ENCODE measurements around the gene CA12. TPM values are rescaled to one million over a fixed set of nuclear protein-coding genes. Genes with fewer than 3 reads are reported as not detected.

The CA12 gene
- polyA plus RNA-seq: 10 to 100 TPM in 1 of 4 donors, 1 to 10 TPM in 1, under 1 TPM in 1, not detected in 1; 0.27 to 24.8 (median 1.8) TPM
- long read RNA-seq, donor 1: 0 reads
- long read RNA-seq, donor 2: 0 reads
- long read RNA-seq, donor 3: 0 reads
- long read RNA-seq, donor 4, full-length matches to known transcripts: 2 of 2 reads
- long read RNA-seq, donor 4, partial matches to known transcripts: 0 of 2 reads
- long read RNA-seq, donor 4, other reads (novel, unspliced or antisense): 0 of 2 reads
- long read RNA-seq, donor 5: 0 reads
- long read RNA-seq, donor 6: 0 reads
- long read RNA-seq, donor 7: 0 reads
- long read RNA-seq, donor 8: 0 reads
- long read RNA-seq, donor 9: 0 reads
- long read RNA-seq, donor 10, full-length matches to known transcripts: 8 of 14 reads
- long read RNA-seq, donor 10, partial matches to known transcripts: 6 of 14 reads
- long read RNA-seq, donor 10, other reads (novel, unspliced or antisense): 0 of 14 reads

DNA sequence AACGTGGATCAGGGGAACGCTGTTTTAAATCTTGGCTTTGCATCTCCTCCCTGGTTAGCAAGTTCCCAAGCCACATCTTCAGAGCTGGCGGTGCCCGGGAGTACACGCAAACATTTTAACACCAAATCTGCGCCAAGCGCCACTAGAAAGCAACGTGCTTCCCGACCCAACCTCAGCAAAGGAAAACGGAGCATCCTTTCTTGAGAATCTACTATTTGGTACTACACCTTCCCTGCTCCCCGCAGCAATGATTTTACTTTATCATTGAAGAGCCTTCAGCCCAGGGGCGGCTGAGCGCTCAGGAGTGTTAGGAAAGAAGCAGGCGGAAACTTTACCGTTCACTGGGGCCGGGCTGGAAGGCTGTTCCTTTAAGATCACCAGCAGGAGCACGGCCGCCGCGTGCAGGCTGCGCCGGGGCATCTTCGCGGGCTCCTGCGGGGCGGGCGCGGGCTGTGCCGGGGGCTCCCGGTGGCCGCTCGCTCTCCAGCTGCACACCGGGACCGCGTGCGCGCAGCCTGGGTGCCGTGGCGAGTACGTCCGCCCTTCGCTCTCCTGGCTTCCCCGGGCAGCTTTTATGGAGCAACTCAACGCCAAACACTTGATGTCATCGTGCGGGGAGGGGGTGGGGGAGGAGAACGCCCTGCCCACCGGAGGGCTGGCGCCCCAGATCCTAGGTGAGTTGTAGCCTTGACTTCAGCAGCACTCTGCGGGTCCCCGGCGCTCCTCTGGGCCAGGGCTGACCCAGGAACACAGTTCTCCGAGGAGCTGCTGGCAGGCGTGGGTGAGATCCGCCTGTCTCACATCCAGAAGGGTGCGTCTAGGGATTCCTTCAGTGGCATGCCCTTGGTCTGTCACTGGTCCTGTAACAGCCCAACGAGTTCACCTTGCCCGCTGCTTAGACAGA is at the start of gene CA12:
CA12 (minus strand) TSS at position 546 of the 904 bp plus-strand sequence; CDS start at position 420, 126 bp downstream.
- Histone ChIP-seq H3K4me3 (ENCODE audit: low read depth in 1 of 3, low read length in 3 of 3) (peak within 1 kb of the TSS; percentile 29 to 50 (median 37)), H3K27ac (ENCODE audit: low read depth in 1 of 3, low read length in 2 of 3) (no peak within 1 kb of the TSS), H3K36me3 (ENCODE audit: control insufficient read depth in 3 of 3, insufficient read depth in 2 of 3, low read depth in 1 of 3, low read length in 3 of 3) (no peaks in the 10 kb centered on the region), H3K9me3 (ENCODE audit: control insufficient read depth in 2 of 2, insufficient read depth in 1 of 2, low read depth in 1 of 2, low read length in 1 of 2) (peaks cover 0 to 4% of the 10 kb centered on the region in 2 donors), H3K4me1 (ENCODE audit: control insufficient read depth in 3 of 3, insufficient read depth in 2 of 3, low read depth in 1 of 3, low read length in 2 of 3) (peaks cover 0 to 18% (median 3%) of the 10 kb centered on the region in 3 donors), H3K27me3 (ENCODE audit: control insufficient read depth in 3 of 3, insufficient read depth in 3 of 3, low read length in 3 of 3) (peaks cover 0 to 9% (median 6%) of the 10 kb centered on the region in 3 donors)
- DNase-seq (peak; percentile 54 to 82), FAIRE-seq (no peak)
- 1 to 4% (median 3%) methylated on average over 48 to 58 of the region's 58 CpGs for WGBS, 3 donors

DNA sequence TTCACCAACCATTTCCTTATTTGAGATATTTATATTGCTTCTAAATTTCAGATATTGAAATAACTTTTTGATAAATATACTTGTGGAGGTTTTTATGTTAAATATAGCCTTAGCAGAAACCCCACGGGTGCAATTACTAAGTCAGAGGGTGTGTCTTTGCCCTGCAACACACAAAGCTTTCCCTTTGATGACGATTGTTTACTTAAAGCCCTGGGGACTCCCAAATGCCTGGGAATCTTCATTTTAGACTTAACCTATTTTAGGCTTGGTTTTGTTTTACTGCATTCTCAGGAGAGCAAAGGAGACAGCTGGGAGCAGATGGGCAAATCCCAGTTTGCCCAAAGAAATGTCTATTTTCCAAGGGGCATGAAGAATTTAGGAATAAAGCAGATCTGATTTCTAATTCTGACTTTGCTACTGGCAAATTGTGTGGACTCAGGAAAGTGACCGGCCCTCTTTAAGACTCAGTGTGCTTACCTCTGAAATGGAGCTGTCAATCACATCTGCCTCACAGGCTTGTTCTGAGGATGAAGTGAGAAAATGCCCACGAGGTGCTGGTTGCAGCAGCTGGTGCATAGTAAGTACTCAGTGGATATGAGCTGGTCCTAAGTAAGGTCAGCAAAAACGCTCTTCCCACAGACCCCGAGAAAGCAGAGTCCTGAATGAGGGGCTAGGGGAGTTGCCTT is 49.3 kb upstream of the CA12 start:
- H3K4me1 ChIP-seq (ENCODE audit: control insufficient read depth in 3 of 3, insufficient read depth in 2 of 3, low read depth in 1 of 3, low read length in 2 of 3): no peaks in the 10 kb centered on the region
- no peaks in the 10 kb centered on the region for H3K27me3 ChIP-seq (ENCODE audit: control insufficient read depth in 3 of 3, insufficient read depth in 3 of 3, low read length in 3 of 3)
- H3K4me3 ChIP-seq (ENCODE audit: low read depth in 1 of 3, low read length in 3 of 3): no peak overlapping the region
- DNase-seq: peak in 1 of 2 donors; percentile 6
- no peaks in the 10 kb centered on the region for H3K36me3 ChIP-seq (ENCODE audit: control insufficient read depth in 3 of 3, insufficient read depth in 2 of 3, low read depth in 1 of 3, low read length in 3 of 3)
- no peak overlapping the region for H3K27ac ChIP-seq (ENCODE audit: low read depth in 1 of 3, low read length in 2 of 3)
- 53 to 57% (median 57%) methylated on average over 6 of the region's 6 CpGs for WGBS, 3 donors
- FAIRE-seq: no peak
- peaks cover 0 to 5% of the 10 kb centered on the region in 2 donors for H3K9me3 ChIP-seq (ENCODE audit: control insufficient read depth in 2 of 2, insufficient read depth in 1 of 2, low read depth in 1 of 2, low read length in 1 of 2)

GRCh38 chr15:63426552-63426951 is 44.9 kb upstream of the CA12 start:
- Histone ChIP-seq H3K4me1 (ENCODE audit: control insufficient read depth in 3 of 3, insufficient read depth in 2 of 3, low read depth in 1 of 3, low read length in 2 of 3) (no peaks in the 10 kb centered on the region), H3K27me3 (ENCODE audit: control insufficient read depth in 3 of 3, insufficient read depth in 3 of 3, low read length in 3 of 3) (no peaks in the 10 kb centered on the region), H3K36me3 (ENCODE audit: control insufficient read depth in 3 of 3, insufficient read depth in 2 of 3, low read depth in 1 of 3, low read length in 3 of 3) (no peaks in the 10 kb centered on the region), H3K27ac (ENCODE audit: low read depth in 1 of 3, low read length in 2 of 3) (no peak overlapping the region), H3K9me3 (ENCODE audit: control insufficient read depth in 2 of 2, insufficient read depth in 1 of 2, low read depth in 1 of 2, low read length in 1 of 2) (peaks cover 0 to 5% of the 10 kb centered on the region in 2 donors), H3K4me3 (ENCODE audit: low read depth in 1 of 3, low read length in 3 of 3) (no peak overlapping the region)
- WGBS, 3 donors: 71 to 90% (median 89%) methylated on average over 2 of the region's 2 CpGs
- no peak for FAIRE-seq
- no peak for DNase-seq

DNA sequence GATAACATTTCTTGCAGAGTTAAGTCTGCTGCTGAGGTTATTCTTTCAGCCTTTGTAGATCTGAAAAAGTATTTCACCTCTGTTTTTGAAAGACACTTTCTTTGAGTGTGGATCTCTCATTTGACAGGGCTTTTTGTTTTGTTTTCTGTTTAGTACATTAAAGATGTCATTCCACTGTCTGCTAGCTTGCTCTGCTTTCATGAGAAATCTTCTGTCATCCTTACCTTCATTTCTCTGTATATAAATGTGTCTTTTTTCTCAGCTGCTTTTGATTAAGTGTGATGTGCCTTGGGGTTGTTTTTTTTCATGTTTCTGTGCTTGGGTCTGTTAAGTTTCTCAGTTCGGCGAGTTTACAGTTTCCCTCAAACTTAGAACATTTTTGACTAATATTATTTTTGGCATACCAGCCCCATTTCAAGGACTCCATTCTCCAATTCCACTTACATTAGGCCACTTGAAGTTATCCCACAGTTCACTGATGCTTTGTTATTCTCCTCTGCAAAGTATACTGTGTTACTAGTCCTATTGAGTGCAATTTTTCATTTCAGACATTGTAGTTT is 43.9 kb upstream of the CA12 start:
- H3K36me3 ChIP-seq (ENCODE audit: control insufficient read depth in 3 of 3, insufficient read depth in 2 of 3, low read depth in 1 of 3, low read length in 3 of 3): no peaks in the 10 kb centered on the region
- DNase-seq (no peak), FAIRE-seq (no peak)
- no peak overlapping the region for H3K27ac ChIP-seq (ENCODE audit: low read depth in 1 of 3, low read length in 2 of 3)
- WGBS, 3 donors: 89 to 100% (median 100%) methylated on average over 2 of the region's 2 CpGs
- H3K27me3 ChIP-seq (ENCODE audit: control insufficient read depth in 3 of 3, insufficient read depth in 3 of 3, low read length in 3 of 3): no peaks in the 10 kb centered on the region
- H3K4me1 ChIP-seq (ENCODE audit: control insufficient read depth in 3 of 3, insufficient read depth in 2 of 3, low read depth in 1 of 3, low read length in 2 of 3): peaks cover 0 to 5% (median 0%) of the 10 kb centered on the region in 3 donors
- H3K4me3 ChIP-seq (ENCODE audit: low read depth in 1 of 3, low read length in 3 of 3): no peak overlapping the region
- H3K9me3 ChIP-seq (ENCODE audit: control insufficient read depth in 2 of 2, insufficient read depth in 1 of 2, low read depth in 1 of 2, low read length in 1 of 2): peaks cover 0 to 5% of the 10 kb centered on the region in 2 donors

- Histone ChIP-seq H3K9me3 (ENCODE audit: control insufficient read depth in 2 of 2, insufficient read depth in 1 of 2, low read depth in 1 of 2, low read length in 1 of 2) (peaks cover 0 to 5% of the 10 kb centered on the region in 2 donors), H3K4me1 (ENCODE audit: control insufficient read depth in 3 of 3, insufficient read depth in 2 of 3, low read depth in 1 of 3, low read length in 2 of 3) (peaks cover 0 to 9% (median 0%) of the 10 kb centered on the region in 3 donors), H3K36me3 (ENCODE audit: control insufficient read depth in 3 of 3, insufficient read depth in 2 of 3, low read depth in 1 of 3, low read length in 3 of 3) (no peaks in the 10 kb centered on the region), H3K4me3 (ENCODE audit: low read depth in 1 of 3, low read length in 3 of 3) (no peak overlapping the region), H3K27me3 (ENCODE audit: control insufficient read depth in 3 of 3, insufficient read depth in 3 of 3, low read length in 3 of 3) (no peaks in the 10 kb centered on the region), H3K27ac (ENCODE audit: low read depth in 1 of 3, low read length in 2 of 3) (no peak overlapping the region)
- no peak for DNase-seq
- no peak for FAIRE-seq
- 80 to 84% (median 80%) methylated on average over 10 of the region's 10 CpGs for WGBS, 3 donors
Measured at GRCh38 chr15:63422891-63423590, 41.4 kb upstream of the CA12 start.

GRCh38 chr15:63421433-63421832 is 39.8 kb upstream of the CA12 start:
- no peak overlapping the region for H3K27ac ChIP-seq (ENCODE audit: low read depth in 1 of 3, low read length in 2 of 3)

GRCh38 chr15:63420333-63420747 is 38.7 kb upstream of the CA12 start:
- Histone ChIP-seq H3K4me3 (ENCODE audit: low read depth in 1 of 3, low read length in 3 of 3) (no peak overlapping the region), H3K27ac (ENCODE audit: low read depth in 1 of 3, low read length in 2 of 3) (no peak overlapping the region), H3K9me3 (ENCODE audit: control insufficient read depth in 2 of 2, insufficient read depth in 1 of 2, low read depth in 1 of 2, low read length in 1 of 2) (no peaks in the 10 kb centered on the region), H3K36me3 (ENCODE audit: control insufficient read depth in 3 of 3, insufficient read depth in 2 of 3, low read depth in 1 of 3, low read length in 3 of 3) (no peaks in the 10 kb centered on the region), H3K27me3 (ENCODE audit: control insufficient read depth in 3 of 3, insufficient read depth in 3 of 3, low read length in 3 of 3) (no peaks in the 10 kb centered on the region), H3K4me1 (ENCODE audit: control insufficient read depth in 3 of 3, insufficient read depth in 2 of 3, low read depth in 1 of 3, low read length in 2 of 3) (peaks cover 0 to 9% (median 0%) of the 10 kb centered on the region in 3 donors)
- FAIRE-seq: no peak
- DNase-seq: peak; percentile 42 to 78
- 80 to 87% (median 81%) methylated on average over 5 of the region's 5 CpGs for WGBS, 3 donors

More at GRCh38 chr15:63421433-63421832, 39.8 kb upstream of the CA12 start:
- Histone ChIP-seq H3K36me3 (ENCODE audit: control insufficient read depth in 3 of 3, insufficient read depth in 2 of 3, low read depth in 1 of 3, low read length in 3 of 3) (no peaks in the 10 kb centered on the region), H3K27me3 (ENCODE audit: control insufficient read depth in 3 of 3, insufficient read depth in 3 of 3, low read length in 3 of 3) (no peaks in the 10 kb centered on the region), H3K4me1 (ENCODE audit: control insufficient read depth in 3 of 3, insufficient read depth in 2 of 3, low read depth in 1 of 3, low read length in 2 of 3) (peaks cover 0 to 9% (median 0%) of the 10 kb centered on the region in 3 donors), H3K9me3 (ENCODE audit: control insufficient read depth in 2 of 2, insufficient read depth in 1 of 2, low read depth in 1 of 2, low read length in 1 of 2) (peaks cover 0 to 2% of the 10 kb centered on the region in 2 donors), H3K4me3 (ENCODE audit: low read depth in 1 of 3, low read length in 3 of 3) (no peak overlapping the region)
- FAIRE-seq (no peak), DNase-seq (no peak)
- 85 to 94% (median 88%) methylated on average over 3 of the region's 3 CpGs for WGBS, 3 donors
